SK-N-SH (cell line): ENCODE measurements around the gene WDR45. TPM values are rescaled to one million over a fixed set of nuclear protein-coding genes. Genes with fewer than 3 reads are reported as not detected.

Experiments
- CTCF ChIA-PET: fragments of 300-600, 350-600 bp; formaldehyde crosslinking; extraction: SDS; loops from one replicate; lab custom pipeline; 2021; lab: Yijun Ruan, JAX
- POLR2A ChIA-PET: fragments of 350-600 bp; sonication (Branson Sonifier 250); formaldehyde crosslinking; extraction: SDS; loops from one replicate; lab custom pipeline; 2020; ENCODE audit warnings: antibody characterized with exemption, inconsistent platforms; lab: Yijun Ruan, JAX
- DNase-seq: peaks from one replicate; pipeline ENCODE4 v3.0.0; 2012
- H2AFZ ChIP-seq: fragments of 200-600 bp; sonication (generic); 2 replicates; pipeline ENCODE4 v1.8.1; 2016; ENCODE audit warnings: antibody characterized with exemption, mild to moderate bottlenecking, low read depth
- H3F3A ChIP-seq: fragments of 200-600 bp; sonication (generic); replicated peaks from 2 replicates; pipeline ENCODE3; 2016; ENCODE audit warnings: antibody characterized with exemption, mild to moderate bottlenecking; ENCODE audit not compliant: insufficient read depth
- H3K27ac ChIP-seq, 2 experiments: fragments of 200-500 bp in 1 of 2; fragments of 200-600 bp in 1 of 2; sonication (Bioruptor generic) in 1 of 2; sonication (generic), shearing (Covaris generic) in 1 of 2; 2 replicates each; pipeline versions ENCODE4 v1.5.1 to v1.6.1; 2014 to 2016; ENCODE audit warnings: low read depth in 2 of 2, inconsistent platforms in 1 of 2, low read length in 1 of 2, mild to moderate bottlenecking in 1 of 2, mixed read lengths in 1 of 2
- H3K27me3 ChIP-seq: fragments of 200-600 bp; sonication (generic), shearing (Covaris generic); 2 replicates; pipeline ENCODE4 v1.6.1; 2016; ENCODE audit warnings: mixed run types; ENCODE audit not compliant: insufficient read depth
- H3K36me3 ChIP-seq, 2 experiments: fragments of 200-500 bp in 1 of 2; fragments of 200-600 bp in 1 of 2; sonication (Bioruptor generic) in 1 of 2; sonication (generic) in 1 of 2; replicated peaks in 1 of 2; 2 replicates each; pipeline versions ENCODE3 to v1.5.1; 2014 to 2016; ENCODE audit warnings: low read length in 1 of 2, mild to moderate bottlenecking in 1 of 2; ENCODE audit not compliant: insufficient read depth in 2 of 2, control insufficient read depth in 1 of 2
- H3K4me1 ChIP-seq, 2 experiments: fragments of 200-500 bp in 1 of 2; fragments of 200-600 bp in 1 of 2; sonication (Bioruptor generic) in 1 of 2; sonication (generic), shearing (Covaris generic) in 1 of 2; 2 replicates each; pipeline versions ENCODE4 v1.5.1 to v1.6.1; 2014 to 2016; ENCODE audit warnings: low read depth in 1 of 2, low read length in 1 of 2, mixed run types in 1 of 2; ENCODE audit not compliant: insufficient read depth in 2 of 2, control insufficient read depth in 1 of 2
- H3K4me2 ChIP-seq: fragments of 200-600 bp; sonication (generic), shearing (Covaris generic); 2 replicates; pipeline ENCODE4 v1.6.1; 2017; ENCODE audit warnings: mixed run types
- H3K4me3 ChIP-seq, 2 experiments: fragments of 200-500 bp in 1 of 2; fragments of 200-600 bp in 1 of 2; sonication (Bioruptor generic) in 1 of 2; sonication (generic), shearing (Covaris generic) in 1 of 2; 2 replicates each; pipeline versions ENCODE4 v1.5.1 to v1.8.1; 2014 to 2016; ENCODE audit warnings: low read depth in 2 of 2, inconsistent platforms in 1 of 2, low read length in 1 of 2, mild to moderate bottlenecking in 1 of 2, mixed read lengths in 1 of 2, moderate library complexity in 1 of 2
- H3K79me2 ChIP-seq: fragments of 200-600 bp; sonication (generic); 2 replicates; pipeline ENCODE4 v1.8.1; 2017; ENCODE audit warnings: mild to moderate bottlenecking; ENCODE audit not compliant: insufficient read depth
- H3K9ac ChIP-seq: fragments of 200-600 bp; sonication (generic); 2 replicates; pipeline ENCODE4 v1.6.1; 2017; ENCODE audit warnings: mixed run types
- H3K9me2 ChIP-seq: fragments of 200-600 bp; sonication (generic); 2 replicates; pipeline ENCODE4 v1.6.1; 2017; ENCODE audit warnings: mixed run types
- H3K9me3 ChIP-seq: fragments of 200-600 bp; sonication (generic); 2 replicates; pipeline ENCODE4 v1.6.1; 2017; ENCODE audit warnings: mixed run types, mild to moderate bottlenecking, moderate library complexity
- H4K20me1 ChIP-seq: fragments of 200-600 bp; sonication (generic); 2 replicates; pipeline ENCODE4 v1.6.1; 2017; ENCODE audit warnings: mild to moderate bottlenecking, mixed run types; ENCODE audit not compliant: insufficient read depth
- EZH2phosphoT487 ChIP-seq: fragments of 200-600 bp; sonication (generic); IDR thresholded peaks from 2 replicates; pipeline ENCODE4 v1.6.1; 2017; ENCODE audit warnings: low read depth, mixed run types, mild to moderate bottlenecking, antibody characterized with exemption, moderate library complexity, borderline replicate concordance
- FOSL2 ChIP-seq: IDR thresholded peaks from 2 replicates; pipeline ENCODE4 v1.4.0; 2012; ENCODE audit warnings: low read depth, mild to moderate bottlenecking, moderate library complexity, borderline replicate concordance
- FOXJ3 ChIP-seq: sonication (generic); formaldehyde crosslinking; IDR thresholded peaks from 2 replicates; pipeline ENCODE4 v1.5.1; 2020; ENCODE audit warnings: mild to moderate bottlenecking, missing genetic modification reagents
- FOXM1 ChIP-seq: IDR thresholded peaks from 2 replicates; pipeline ENCODE4 v1.4.0; 2012; ENCODE audit warnings: low read depth, mild to moderate bottlenecking
- IRF3 ChIP-seq: fragments of 150-350 bp; IDR thresholded peaks from 2 replicates; pipeline ENCODE4 v1.6.1; 2016; ENCODE audit warnings: mild to moderate bottlenecking, low read depth, low read length
- JUND ChIP-seq: IDR thresholded peaks from 2 replicates; pipeline ENCODE4 v1.4.0; 2012
- MAX ChIP-seq: IDR thresholded peaks from 2 replicates; pipeline ENCODE4 v1.4.0; 2012; ENCODE audit warnings: low read depth
- MEF2A ChIP-seq: IDR thresholded peaks from 2 replicates; pipeline ENCODE4 v1.4.0; 2012; ENCODE audit warnings: low read depth, borderline replicate concordance
- MXI1 ChIP-seq: IDR thresholded peaks from 2 replicates; pipeline ENCODE4 v1.6.1; 2012; ENCODE audit warnings: mild to moderate bottlenecking, low read depth, low read length, improper control_type of control experiment
- NRF1 ChIP-seq: IDR thresholded peaks from 2 replicates; pipeline ENCODE4 v1.6.1; 2012; ENCODE audit warnings: low read depth, mild to moderate bottlenecking, low read length
- POLR2AphosphoS5 ChIP-seq: IDR thresholded peaks from 2 replicates; pipeline ENCODE4 v1.6.1; 2012; ENCODE audit warnings: low read depth, low read length
- RAD21 ChIP-seq: IDR thresholded peaks from 2 replicates; pipeline ENCODE4 v1.6.1; 2012; ENCODE audit warnings: mild to moderate bottlenecking, low read length
- REST ChIP-seq: IDR thresholded peaks from 2 replicates; pipeline ENCODE4 v1.6.1; 2012; ENCODE audit warnings: mild to moderate bottlenecking, low read depth, low read length, moderate library complexity
- RFX5 ChIP-seq: IDR thresholded peaks from 2 replicates; pipeline ENCODE4 v1.6.1; 2012; ENCODE audit warnings: mild to moderate bottlenecking, improper control_type of control experiment, low read length
- SIN3A ChIP-seq: IDR thresholded peaks from 2 replicates; pipeline ENCODE4 v1.6.1; 2012; ENCODE audit warnings: low read depth, mild to moderate bottlenecking, low read length, moderate library complexity, borderline replicate concordance
- SMC3 ChIP-seq: IDR thresholded peaks from 2 replicates; pipeline ENCODE4 v1.6.1; 2012; ENCODE audit warnings: low read depth, low read length, improper control_type of control experiment
- TCF12 ChIP-seq: IDR thresholded peaks from 2 replicates; pipeline ENCODE4 v1.4.0; 2012
- TEAD4 ChIP-seq: IDR thresholded peaks from 2 replicates; pipeline ENCODE4 v1.4.0; 2012; ENCODE audit warnings: mild to moderate bottlenecking, borderline replicate concordance; ENCODE audit not compliant: insufficient read depth
- YY1 ChIP-seq: IDR thresholded peaks from 2 replicates; pipeline ENCODE4 v1.4.0; 2012; ENCODE audit warnings: low read depth, mild to moderate bottlenecking
- WGBS: methylation state at CpG from one replicate; pipeline ENCODE4 v1.1.6; 2017; ENCODE audit warnings: low lambda C conversion rate; 5-methylcytosine and 5-hydroxymethylcytosine counted together
- polyA plus RNA-seq, 3 experiments: library from polyadenylated mRNA; depleted of rRNA; stranded (reverse); fragments of >200 nt; gene quantifications; 2 replicates each; pipeline ENCODE4 v1.2.3, GENCODE V29; 2012
- TF ChIP-seq, protein P1 (sequence below): IDR thresholded peaks from 2 replicates; pipeline ENCODE4; 2012
- TF ChIP-seq, protein P2 (sequence below): IDR thresholded peaks from 2 replicates; pipeline ENCODE4 v1.4.0; 2012; ENCODE audit warnings: low read depth, borderline replicate concordance

The WDR45 gene
- polyA plus RNA-seq, 1 of the 3 experiments (the other 2 are of a cell fraction) = 108 TPM

DNA sequence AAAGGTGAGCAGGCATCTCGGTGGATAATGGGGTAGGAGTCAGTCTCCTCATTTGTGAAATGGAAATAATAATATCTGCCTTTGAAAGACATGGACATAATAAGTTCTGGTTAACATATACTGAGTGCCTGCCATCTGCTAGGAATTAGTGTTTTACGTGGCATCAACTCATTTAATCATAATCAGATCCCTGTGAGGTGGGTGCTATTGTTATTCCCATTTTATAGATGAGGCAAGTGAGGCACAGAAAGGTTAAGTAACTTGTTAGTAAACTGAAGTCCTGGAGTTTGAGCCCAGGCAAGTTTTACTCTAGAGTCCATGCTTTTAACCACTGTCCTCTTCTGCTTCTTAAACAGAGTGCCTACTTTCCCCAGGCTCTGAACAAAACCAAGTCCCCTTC, 13.4 kb downstream of the WDR45 start (continued):
- no peak for TF ChIP-seq TEAD4
- no peak for TF ChIP-seq EZH2phosphoT487

DNA sequence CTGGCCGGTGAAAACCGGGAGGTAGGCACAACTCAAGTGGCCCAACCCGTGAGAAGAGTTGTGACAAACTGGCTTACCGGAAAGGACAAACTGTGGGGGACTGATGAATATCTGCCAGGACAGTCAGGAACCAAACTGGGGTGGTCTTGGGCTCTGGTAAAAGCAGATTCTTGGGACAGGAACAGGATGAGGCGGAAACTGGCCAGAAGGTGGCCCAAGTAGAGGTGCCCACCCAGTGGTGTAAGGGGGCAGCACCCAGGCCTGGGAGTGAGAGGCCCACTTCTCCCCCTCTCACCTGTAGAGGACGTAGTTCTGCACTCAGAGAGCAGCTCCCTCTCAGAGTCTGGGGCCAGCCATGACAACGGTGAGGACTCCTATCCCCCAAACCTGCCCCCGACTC, 15.0 kb downstream of the WDR45 start:
- H3K9ac ChIP-seq = no peak overlapping the region
- H3F3A ChIP-seq = no peaks in the 10 kb centered on the region
- no peak overlapping the region for H3K27ac ChIP-seq
- POLR2A ChIA-PET = no interaction called here
- no peak overlapping the region for H3K4me3 ChIP-seq
- no peak for DNase-seq
- no peak overlapping the region for H3K4me2 ChIP-seq
- TF ChIP-seq MEF2A (no peak), FOXJ3 (CRISPR knock-in tag) (no peak), RFX5 (no peak), RAD21 (no peak), EZH2phosphoT487 (no peak), IRF3 (no peak), POLR2AphosphoS5 (no peak), SIN3A (no peak), JUND (no peak), FOSL2 (no peak), MAX (no peak), SMC3 (no peak), MXI1 (no peak), TCF12 (no peak), NRF1 (no peak), REST (no peak), FOXM1 (no peak), YY1 (no peak)
- TF ChIP-seq, protein P1, sequence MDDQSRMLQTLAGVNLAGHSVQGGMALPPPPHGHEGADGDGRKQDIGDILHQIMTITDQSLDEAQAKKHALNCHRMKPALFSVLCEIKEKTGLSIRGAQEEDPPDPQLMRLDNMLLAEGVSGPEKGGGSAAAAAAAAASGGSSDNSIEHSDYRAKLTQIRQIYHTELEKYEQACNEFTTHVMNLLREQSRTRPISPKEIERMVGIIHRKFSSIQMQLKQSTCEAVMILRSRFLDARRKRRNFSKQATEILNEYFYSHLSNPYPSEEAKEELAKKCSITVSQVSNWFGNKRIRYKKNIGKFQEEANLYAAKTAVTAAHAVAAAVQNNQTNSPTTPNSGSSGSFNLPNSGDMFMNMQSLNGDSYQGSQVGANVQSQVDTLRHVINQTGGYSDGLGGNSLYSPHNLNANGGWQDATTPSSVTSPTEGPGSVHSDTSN = no peak
- TF ChIP-seq, protein P2, sequence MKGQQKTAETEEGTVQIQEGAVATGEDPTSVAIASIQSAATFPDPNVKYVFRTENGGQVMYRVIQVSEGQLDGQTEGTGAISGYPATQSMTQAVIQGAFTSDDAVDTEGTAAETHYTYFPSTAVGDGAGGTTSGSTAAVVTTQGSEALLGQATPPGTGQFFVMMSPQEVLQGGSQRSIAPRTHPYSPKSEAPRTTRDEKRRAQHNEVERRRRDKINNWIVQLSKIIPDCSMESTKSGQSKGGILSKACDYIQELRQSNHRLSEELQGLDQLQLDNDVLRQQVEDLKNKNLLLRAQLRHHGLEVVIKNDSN = no peak
- TF ChIP-seq, all 33 proteins: peak for 0
- Histone ChIP-seq H3K36me3 (no peaks in the 10 kb centered on the region), H3K9me3 (no peaks in the 10 kb centered on the region), H4K20me1 (no peaks in the 10 kb centered on the region), H3K9me2 (no peaks in the 10 kb centered on the region), H3K4me1 (no peaks in the 10 kb centered on the region), H3K79me2 (no peaks in the 10 kb centered on the region), H3K27me3 (no peaks in the 10 kb centered on the region; the same call in 1 of the 2 replicates), H2AFZ (no peak overlapping the region)
- CTCF ChIA-PET = no interaction called here
- 76% methylated on average over 6 of the region's 8 CpGs for WGBS
